Neural cell (in vitro differentiated cells): Measurements from ENCODE around the gene CRADD. TPM values are rescaled to one million over a fixed set of nuclear protein-coding genes. Genes with fewer than 3 reads are reported as not detected.
"Not testable (repeated sequence)": the region's sequence is repeated elsewhere in the genome, so short reads cannot be mapped to it uniquely, and the experiment has no call there.

Experiments
- H2AFZ ChIP-seq: fragments of 200-600, 300-800 bp; sonication (generic), shearing (Covaris generic); 2 replicates; pipeline ENCODE4 v1.6.0; 2014; ENCODE audit warnings: low read depth, mild to moderate bottlenecking, antibody characterized with exemption, low read length, moderate library complexity
- H3F3A ChIP-seq: fragments of 200-600 bp; shearing (Covaris generic); 2 replicates; pipeline ENCODE4 v1.6.1; 2016; ENCODE audit warnings: mild to moderate bottlenecking, moderate library complexity, mixed read lengths, antibody characterized with exemption, low read length; ENCODE audit not compliant: insufficient read depth, poor library complexity, severe bottlenecking
- H3K27ac ChIP-seq: fragments of 200-600, 300-800 bp; sonication (generic), shearing (Covaris generic); 2 replicates; pipeline ENCODE4 v1.5.1; 2014; ENCODE audit warnings: mild to moderate bottlenecking, low read length, moderate library complexity
- H3K27me3 ChIP-seq: fragments of 300-800, 200-600 bp; sonication (generic), shearing (Covaris generic); 2 replicates; pipeline ENCODE4 v1.6.0; 2014; ENCODE audit warnings: mild to moderate bottlenecking, low read depth, low read length, moderate library complexity; ENCODE audit not compliant: insufficient read depth
- H3K36me3 ChIP-seq: fragments of 300-800, 200-600 bp; sonication (generic), shearing (Covaris generic); 2 replicates; pipeline ENCODE4 v1.5.1; 2014; ENCODE audit warnings: mild to moderate bottlenecking, antibody characterized with exemption, low read length, moderate library complexity; ENCODE audit not compliant: insufficient read depth
- H3K4me2 ChIP-seq: fragments of 300-800, 200-600 bp; sonication (generic), shearing (Covaris generic); 2 replicates; pipeline ENCODE4 v1.6.0; 2014; ENCODE audit warnings: mild to moderate bottlenecking, low read length
- H3K4me3 ChIP-seq: fragments of 300-800, 200-600 bp; sonication (generic), shearing (Covaris generic); 2 replicates; pipeline ENCODE4 v1.5.1; 2014; ENCODE audit warnings: mild to moderate bottlenecking, low read length, moderate library complexity
- H3K79me2 ChIP-seq: fragments of 200-600 bp; shearing (Covaris generic); replicated peaks from 2 replicates; pipeline ENCODE4 v1.6.0; 2014; ENCODE audit warnings: mild to moderate bottlenecking, low read length, moderate library complexity; ENCODE audit not compliant: insufficient read depth
- H3K9ac ChIP-seq: fragments of 300-800, 200-600 bp; sonication (generic), shearing (Covaris generic); 2 replicates; pipeline ENCODE4 v1.6.1; 2016; ENCODE audit warnings: mild to moderate bottlenecking, low read length, mixed read lengths
- H3K9me2 ChIP-seq: fragments of 200-600 bp; shearing (Covaris generic); 2 replicates; pipeline ENCODE4 v1.6.1; 2016; ENCODE audit warnings: mild to moderate bottlenecking, low read length, mixed read lengths; ENCODE audit not compliant: insufficient read depth
- H3K9me3 ChIP-seq: fragments of 200-600, 300-800 bp; sonication (generic), shearing (Covaris generic); 2 replicates; pipeline ENCODE4 v1.6.1; 2016; ENCODE audit warnings: mild to moderate bottlenecking, mixed run types, low read length, moderate library complexity, mixed read lengths
- H4K20me1 ChIP-seq: fragments of 200-600 bp; shearing (Covaris generic); 2 replicates; pipeline ENCODE4 v1.6.1; 2016; ENCODE audit warnings: mild to moderate bottlenecking, mixed run types; ENCODE audit not compliant: insufficient read depth
- EP300 ChIP-seq: fragments of 450-650 bp; conservative IDR thresholded peaks from 2 replicates; pipeline ENCODE4 v1.6.1; 2014; ENCODE audit warnings: antibody characterized with exemption, mild to moderate bottlenecking, moderate library complexity; ENCODE audit not compliant: poor library complexity, severe bottlenecking
- EZH2 ChIP-seq: fragments of 200-600, 300-800 bp; shearing (Covaris generic), sonication (generic); IDR thresholded peaks from 2 replicates; pipeline ENCODE4 v1.6.1; 2014; ENCODE audit warnings: antibody characterized with exemption, low read length, borderline replicate concordance, mild to moderate bottlenecking; ENCODE audit not compliant: insufficient read depth, poor library complexity, severe bottlenecking
- MXI1 ChIP-seq: fragments of 450-650 bp; conservative IDR thresholded peaks from 2 replicates; pipeline ENCODE4 v1.6.1; 2014; ENCODE audit warnings: antibody characterized with exemption, mild to moderate bottlenecking; ENCODE audit not compliant: poor library complexity, severe bottlenecking
- POLR2AphosphoS5 ChIP-seq: IDR thresholded peaks from 2 replicates; pipeline ENCODE4 v1.6.1; 2012
- RAD21 ChIP-seq: fragments of 450-650 bp; conservative IDR thresholded peaks from 2 replicates; pipeline ENCODE4 v1.6.1; 2014; ENCODE audit warnings: antibody characterized with exemption, mild to moderate bottlenecking, moderate library complexity
- SMC3 ChIP-seq: fragments of 450-650 bp; conservative IDR thresholded peaks from 2 replicates; pipeline ENCODE4 v1.6.1; 2014; ENCODE audit warnings: antibody characterized with exemption, mild to moderate bottlenecking, moderate library complexity; ENCODE audit not compliant: poor library complexity
- polyA plus RNA-seq: library from polyadenylated mRNA; depleted of rRNA; stranded (reverse); fragments of >200 nt; gene quantifications from 2 replicates; pipeline ENCODE4 v1.2.3, GENCODE V29; 2014
- TF ChIP-seq, protein P1 (sequence below): fragments of 450-650 bp; IDR thresholded peaks from 2 replicates; pipeline ENCODE4 v1.5.1; 2014; ENCODE audit warnings: antibody characterized with exemption, mild to moderate bottlenecking, moderate library complexity; ENCODE audit not compliant: poor library complexity, severe bottlenecking

The CRADD gene
- polyA plus RNA-seq, 1 donor from 2014 or later: 23.5 TPM

DNA sequence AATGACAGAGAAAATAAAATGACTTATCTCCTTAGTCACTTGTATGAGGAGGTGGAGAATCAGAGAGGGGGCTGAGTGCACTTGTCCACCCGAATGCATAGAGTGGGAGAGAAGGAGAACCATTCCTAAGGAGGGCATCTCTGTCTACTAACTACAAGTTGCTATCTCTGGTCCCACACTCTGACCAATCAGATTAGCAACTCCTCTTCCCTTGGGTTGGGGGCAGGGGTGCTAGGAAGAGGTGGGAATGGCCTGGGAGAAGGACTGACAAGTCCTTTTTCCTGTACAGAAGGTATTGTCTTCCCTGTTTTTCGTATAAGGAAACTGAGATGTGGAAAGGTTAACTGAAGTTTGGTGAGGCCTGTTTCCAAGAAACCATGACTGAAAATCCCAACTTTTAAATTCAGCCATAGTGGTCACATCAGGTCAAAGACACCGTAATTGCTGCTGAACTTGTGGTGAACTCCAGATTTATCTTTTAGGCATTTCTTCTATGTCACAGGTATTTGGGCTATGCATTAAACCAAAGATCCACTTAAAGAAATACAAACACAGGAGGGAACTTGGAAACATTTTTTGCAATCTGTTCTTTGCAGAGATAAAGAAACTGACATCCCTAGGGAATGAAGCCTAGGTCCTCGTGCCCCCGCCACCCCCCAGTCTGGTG is 207.8 kb downstream of the CRADD start:
- Histone ChIP-seq H2AFZ (no peak overlapping the region), H3K27ac (no peak overlapping the region), H3K4me2 (no peak overlapping the region)

DNA sequence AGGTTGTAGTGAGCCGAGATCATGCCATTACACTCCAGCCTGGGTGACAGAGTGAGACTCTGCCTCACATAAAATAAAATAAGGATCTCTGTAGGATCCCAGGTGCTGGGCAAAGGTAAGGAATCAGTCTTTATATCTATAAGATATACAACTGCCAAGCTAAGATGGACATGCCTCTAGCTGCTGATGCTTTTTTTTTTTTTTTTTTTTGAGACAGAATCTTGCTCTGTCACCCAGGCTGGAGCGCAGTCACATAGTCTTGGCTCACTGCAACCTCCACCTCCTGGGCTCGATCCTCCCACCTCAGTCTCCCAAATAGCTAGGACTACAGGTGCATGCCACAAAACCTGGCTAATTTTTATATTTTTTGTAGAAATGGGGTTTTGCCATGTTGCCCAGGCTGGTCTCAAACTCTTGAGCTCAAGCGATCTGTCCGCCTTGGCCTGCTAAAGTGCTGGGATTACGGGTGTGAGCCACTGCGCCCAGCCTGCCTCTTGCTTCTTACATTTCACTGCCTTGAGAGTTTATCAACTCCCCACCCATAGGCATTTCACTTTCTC is 208.9 kb downstream of the CRADD start:
- not testable (repeated sequence) for H3K9ac ChIP-seq, H3F3A ChIP-seq, H3K4me3 ChIP-seq, H3K4me2 ChIP-seq, H3K9me2 ChIP-seq, H3K9me3 ChIP-seq, H4K20me1 ChIP-seq, H3K79me2 ChIP-seq, H3K27ac ChIP-seq, H3K27me3 ChIP-seq, H2AFZ ChIP-seq, H3K36me3 ChIP-seq

More for the DNA sequence above, 207.8 kb downstream of the CRADD start:
- Histone ChIP-seq H3K9me2 (no peaks in the 10 kb centered on the region), H3K9ac (no peak overlapping the region), H4K20me1 (no peaks in the 10 kb centered on the region), H3K4me3 (no peak overlapping the region), H3F3A (no peaks in the 10 kb centered on the region), H3K27me3 (no peaks in the 10 kb centered on the region), H3K9me3 (no peaks in the 10 kb centered on the region), H3K36me3 (no peaks in the 10 kb centered on the region), H3K79me2 (no peaks in the 10 kb centered on the region)
- no peak for TF ChIP-seq EP300

DNA sequence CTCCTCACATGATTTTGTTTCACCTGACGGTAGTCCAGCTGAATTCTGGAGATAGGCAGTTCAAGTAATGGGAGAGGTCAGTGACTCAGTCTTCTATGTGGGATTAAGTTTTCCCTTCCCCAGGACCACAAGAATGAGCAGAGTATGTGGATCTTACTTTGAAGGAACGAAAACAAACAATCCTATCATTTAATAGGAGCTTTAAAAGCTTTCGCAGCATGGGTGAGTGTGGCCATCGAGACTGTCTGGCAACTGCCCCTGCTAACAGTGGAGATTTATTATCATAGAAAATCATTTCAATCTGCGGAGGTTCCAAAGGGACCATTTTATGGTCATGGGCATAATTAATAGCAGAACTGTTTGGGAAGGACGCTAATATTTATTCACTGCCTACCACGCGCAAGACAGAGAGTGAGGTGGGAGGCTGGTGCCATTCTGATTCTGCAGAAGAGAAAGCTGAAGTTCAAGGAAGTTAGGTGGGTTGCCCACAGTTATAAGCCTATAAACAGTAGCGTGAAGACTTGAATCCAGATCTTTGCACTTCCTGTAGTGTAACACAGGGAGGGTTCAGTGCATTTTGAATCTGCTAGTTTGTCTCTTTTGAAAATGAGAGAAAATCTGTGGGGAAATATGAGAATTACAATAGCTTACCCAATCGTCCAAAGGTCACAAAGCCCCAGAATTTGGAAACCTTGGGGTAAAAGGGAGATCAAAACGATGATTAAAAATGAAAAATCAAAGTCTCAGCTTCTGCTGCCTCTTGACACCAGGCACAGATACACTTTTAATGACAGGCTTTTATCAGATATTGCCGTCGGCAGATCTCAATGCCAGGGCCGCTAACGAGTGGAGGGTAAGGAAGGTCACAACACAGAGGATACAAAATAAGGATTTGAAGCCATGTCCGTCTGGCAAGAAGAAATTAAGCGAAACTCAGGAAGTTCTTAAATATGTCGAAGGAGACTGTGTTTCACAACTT is 209.6 kb downstream of the CRADD start:
- H3K9me2 ChIP-seq: no peaks in the 10 kb centered on the region
- no peaks in the 10 kb centered on the region for H3K27me3 ChIP-seq
- no peak overlapping the region for H3K9ac ChIP-seq
- no peaks in the 10 kb centered on the region for H3F3A ChIP-seq
- no peak overlapping the region for H3K4me3 ChIP-seq
- H3K36me3 ChIP-seq: no peaks in the 10 kb centered on the region
- H2AFZ ChIP-seq: no peak overlapping the region
- H3K4me2 ChIP-seq: no peak overlapping the region
- TF ChIP-seq EP300 (no peak), POLR2AphosphoS5 (no peak)
- no peak overlapping the region for H3K27ac ChIP-seq
- no peaks in the 10 kb centered on the region for H3K9me3 ChIP-seq
- H4K20me1 ChIP-seq: no peaks in the 10 kb centered on the region
- no peaks in the 10 kb centered on the region for H3K79me2 ChIP-seq

DNA sequence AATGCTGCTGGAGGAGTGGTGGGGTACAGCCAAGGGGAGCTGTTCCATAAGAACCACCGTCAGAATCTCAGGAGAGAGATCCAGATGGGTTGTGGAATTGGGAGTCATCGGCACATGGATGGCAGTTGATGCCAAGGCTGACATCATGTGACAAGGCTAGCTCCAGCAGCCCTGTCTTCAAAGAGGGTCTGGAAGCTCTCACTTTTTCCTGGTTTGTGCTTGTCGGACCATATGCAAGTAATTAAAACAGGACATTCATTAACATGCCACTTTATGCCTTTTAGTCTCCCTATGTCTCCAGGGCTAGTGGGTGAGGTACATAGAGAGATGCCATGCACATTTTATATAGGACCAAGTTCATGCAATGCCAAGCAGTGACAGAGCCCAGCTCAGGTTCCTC is 211.8 kb downstream of the CRADD start:
- Histone ChIP-seq H3K4me3 (no peak overlapping the region), H3K79me2 (no peaks in the 10 kb centered on the region), H3K4me2 (no peak overlapping the region), H3K36me3 (no peaks in the 10 kb centered on the region), H3K9ac (no peak overlapping the region), H3F3A (no peaks in the 10 kb centered on the region), H2AFZ (no peak overlapping the region), H3K27ac (no peak overlapping the region), H3K9me2 (no peaks in the 10 kb centered on the region), H4K20me1 (no peaks in the 10 kb centered on the region), H3K9me3 (no peaks in the 10 kb centered on the region), H3K27me3 (no peaks in the 10 kb centered on the region)
- TF ChIP-seq, protein P1, sequence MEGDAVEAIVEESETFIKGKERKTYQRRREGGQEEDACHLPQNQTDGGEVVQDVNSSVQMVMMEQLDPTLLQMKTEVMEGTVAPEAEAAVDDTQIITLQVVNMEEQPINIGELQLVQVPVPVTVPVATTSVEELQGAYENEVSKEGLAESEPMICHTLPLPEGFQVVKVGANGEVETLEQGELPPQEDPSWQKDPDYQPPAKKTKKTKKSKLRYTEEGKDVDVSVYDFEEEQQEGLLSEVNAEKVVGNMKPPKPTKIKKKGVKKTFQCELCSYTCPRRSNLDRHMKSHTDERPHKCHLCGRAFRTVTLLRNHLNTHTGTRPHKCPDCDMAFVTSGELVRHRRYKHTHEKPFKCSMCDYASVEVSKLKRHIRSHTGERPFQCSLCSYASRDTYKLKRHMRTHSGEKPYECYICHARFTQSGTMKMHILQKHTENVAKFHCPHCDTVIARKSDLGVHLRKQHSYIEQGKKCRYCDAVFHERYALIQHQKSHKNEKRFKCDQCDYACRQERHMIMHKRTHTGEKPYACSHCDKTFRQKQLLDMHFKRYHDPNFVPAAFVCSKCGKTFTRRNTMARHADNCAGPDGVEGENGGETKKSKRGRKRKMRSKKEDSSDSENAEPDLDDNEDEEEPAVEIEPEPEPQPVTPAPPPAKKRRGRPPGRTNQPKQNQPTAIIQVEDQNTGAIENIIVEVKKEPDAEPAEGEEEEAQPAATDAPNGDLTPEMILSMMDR: no peak
- TF ChIP-seq RAD21 (no peak), MXI1 (no peak), EZH2 (no peak), POLR2AphosphoS5 (no peak), SMC3 (no peak)
